GM21367 (cell line): ENCODE results near the gene FER1L5.

Experiments
- ATAC-seq: cut with Tn5 transposase; IDR thresholded peaks from one replicate; pipeline ENCODE4 v1.9.1; 2021; ENCODE audit not compliant: unreplicated experiment

The FER1L5 gene

DNA sequence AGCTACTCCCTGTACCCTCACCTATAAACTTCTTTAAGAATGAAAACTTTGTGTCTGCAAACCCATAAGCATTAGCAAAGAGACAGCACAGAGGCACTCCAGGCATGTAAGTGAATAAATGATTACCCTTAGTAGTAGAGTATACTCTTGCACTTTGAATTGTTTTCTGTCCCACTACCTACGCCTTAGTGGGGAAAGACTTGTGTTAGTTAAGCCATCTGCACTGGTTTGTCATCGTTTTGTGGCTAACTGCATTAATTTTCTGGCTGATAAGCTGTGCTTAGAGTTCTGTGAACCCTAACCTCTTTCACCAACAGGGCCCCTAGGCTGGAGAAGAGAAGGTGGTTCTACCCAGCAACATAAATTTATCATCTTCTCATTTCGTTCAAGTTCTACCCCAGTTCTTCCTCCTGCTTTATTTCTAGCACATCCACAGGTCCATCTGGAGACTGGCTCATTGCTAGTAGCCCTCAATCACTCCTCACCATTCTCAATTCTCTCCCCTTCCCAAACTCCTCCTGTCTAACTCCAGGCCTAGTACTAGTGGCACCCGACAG is 96.6 kb downstream of the FER1L5 start:
- no peak for ATAC-seq

GRCh38 chr2:96739633-96740428 is 97.3 kb downstream of the FER1L5 start, which contains the start of gene LMAN2L:
LMAN2L (minus strand) TSS chr2:96740064; CDS start chr2:96740040, 24 bp downstream.
- ATAC-seq: peak; percentile 97

DNA sequence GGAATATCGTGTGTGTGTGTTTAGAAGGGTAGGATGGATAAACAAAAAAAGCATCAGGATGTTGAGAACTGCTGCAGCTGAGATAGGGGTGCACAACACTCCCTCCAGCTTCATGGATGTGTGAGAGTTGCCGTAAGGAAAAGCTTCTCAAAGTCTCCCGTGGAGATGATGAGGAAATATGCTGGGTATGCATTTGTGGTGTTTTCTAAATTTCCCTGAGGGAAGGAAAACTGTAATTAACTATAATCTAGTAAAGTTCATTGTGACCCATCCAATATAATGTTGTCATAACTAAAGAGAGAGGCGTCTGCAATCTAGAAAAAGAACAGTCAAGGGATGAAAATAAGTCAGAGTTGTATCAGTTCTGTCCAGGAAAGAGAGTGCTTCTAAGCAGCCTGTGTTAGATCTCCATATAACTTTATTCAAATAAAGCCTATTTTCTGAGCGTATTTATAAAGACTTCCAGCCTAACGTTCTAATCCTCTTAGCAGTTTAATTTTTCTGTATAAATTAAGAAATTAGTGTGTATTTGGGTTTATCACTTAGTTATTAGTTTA is 104.6 kb downstream of the FER1L5 start:
- ATAC-seq: no peak

DNA sequence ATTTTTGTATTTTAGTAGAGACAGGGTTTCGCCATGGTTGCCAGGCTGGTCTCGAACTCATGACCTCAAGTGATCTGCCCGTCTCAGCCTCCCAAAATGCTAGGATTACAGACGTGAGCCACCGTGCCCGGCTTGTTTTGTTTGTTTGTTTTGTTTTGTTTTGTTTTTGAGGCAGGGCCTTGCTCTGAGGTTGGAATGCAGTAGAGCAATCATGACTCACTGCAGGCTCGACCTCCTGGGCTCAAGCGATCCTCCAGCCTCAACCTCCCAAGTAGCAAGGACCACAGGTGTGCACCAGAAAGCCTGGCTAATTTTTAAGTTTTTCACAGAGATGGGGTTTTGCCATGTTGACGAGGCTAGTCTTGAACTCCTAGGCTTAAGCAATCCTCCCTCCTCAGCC is 109.2 kb downstream of the FER1L5 start:
- ATAC-seq: no peak

GRCh38 chr2:96753661-96754282 is 111.2 kb downstream of the FER1L5 start:
- no peak for ATAC-seq

DNA sequence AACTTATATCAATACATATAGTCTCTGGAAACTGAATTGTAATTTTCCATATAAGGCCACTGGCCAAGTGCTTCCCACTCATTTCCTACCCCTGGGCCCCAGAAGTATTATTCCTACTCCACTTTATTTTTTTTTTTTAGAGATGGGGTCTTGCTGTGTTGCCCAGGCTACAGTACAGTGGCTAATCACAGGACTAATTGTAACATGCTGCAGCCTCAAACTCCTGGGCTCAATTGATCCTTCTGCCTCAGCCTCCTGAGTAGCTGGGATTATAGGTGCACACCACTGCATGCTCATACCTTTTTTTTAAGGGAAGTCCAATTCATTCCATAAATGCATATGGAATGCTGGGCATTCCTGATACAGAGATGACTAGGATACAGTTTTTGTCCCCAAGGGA is 111.8 kb downstream of the FER1L5 start:
- ATAC-seq: no peak
